Hypothalamus (tissue), 51 donors: ENCODE results near the gene GATC.

ENCODE experiments used
- DNase-seq, 51 donors: peaks; one replicate each; lab custom pipeline; 2025; lab: John Stamatoyannopoulos, UW

Gene GATC

GRCh38 chr12:120495731-120496412 is 49.6 kb downstream of the GATC start, which contains the start of gene DYNLL1:
TSS of gene DYNLL1 (plus strand) at chr12:120496113. CDS start at chr12:120496422, 309 bp downstream.
- peak; percentile 52 to 98 (median 93) for DNase-seq

GRCh38 chr12:120496413-120497340 is 50.4 kb downstream of the GATC start:
- DNase-seq, result peak in 48 of 51 donors; percentile 16 to 86 (median 64)

DNA sequence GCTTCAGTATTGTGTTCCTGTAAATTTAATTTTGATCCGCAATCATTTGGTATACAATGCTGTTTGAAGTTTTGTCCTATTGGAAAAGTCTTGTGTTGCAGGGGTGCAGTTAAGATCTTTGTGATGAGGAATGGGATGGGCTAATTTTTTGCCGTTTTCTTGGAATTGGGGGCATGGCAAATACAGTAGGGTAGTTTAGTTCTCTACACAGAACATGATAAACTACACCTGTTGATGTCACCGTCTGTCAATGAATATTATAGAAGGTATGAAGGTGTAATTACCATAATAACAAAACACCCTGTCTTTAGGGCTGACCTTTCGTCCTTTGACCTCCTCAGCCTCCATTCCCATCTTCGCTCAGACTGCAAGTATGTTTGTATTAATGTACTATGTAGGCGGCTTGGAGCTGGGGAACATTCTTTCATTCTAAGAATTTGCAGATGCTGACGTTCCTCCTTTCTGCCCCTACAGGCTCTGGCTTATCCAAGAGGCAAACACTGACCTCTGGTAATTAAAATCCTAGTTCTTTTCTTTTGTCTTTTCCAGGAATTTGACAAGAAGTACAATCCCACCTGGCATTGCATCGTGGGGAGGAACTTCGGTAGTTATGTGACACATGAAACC is 51.4 kb downstream of the GATC start:
- no peak for DNase-seq

DNA sequence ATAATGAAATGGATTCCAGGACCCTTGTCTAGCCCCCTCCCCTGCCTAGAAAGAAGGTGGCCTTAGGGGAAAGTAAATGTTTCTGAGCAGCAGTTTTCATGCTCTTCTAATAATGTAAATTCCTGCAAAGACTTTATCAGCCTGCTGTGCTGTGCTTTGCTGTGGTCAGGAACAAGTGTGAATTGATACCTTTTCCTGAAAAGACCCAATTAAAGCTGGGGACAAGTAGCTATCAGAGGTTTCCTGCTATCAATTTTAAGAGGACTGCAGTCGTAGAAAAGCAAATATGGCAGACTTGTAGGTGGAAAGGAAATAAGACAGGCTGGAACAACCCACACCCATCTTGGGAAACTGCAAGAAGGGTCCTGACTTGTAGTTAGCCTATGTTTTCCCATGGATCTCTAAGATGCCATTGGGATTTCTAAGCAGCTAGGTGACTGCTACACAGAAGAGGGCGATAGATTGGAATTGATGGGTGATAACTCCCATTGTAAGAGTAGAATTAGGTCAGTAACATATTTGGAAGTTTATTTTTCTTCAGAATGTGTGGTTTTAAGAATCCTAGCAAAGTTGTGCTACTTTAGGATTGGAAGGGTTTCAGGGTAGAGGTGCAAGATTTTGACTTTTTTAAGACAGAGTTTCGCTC is 52.7 kb downstream of the GATC start:
- no peak for DNase-seq

DNA sequence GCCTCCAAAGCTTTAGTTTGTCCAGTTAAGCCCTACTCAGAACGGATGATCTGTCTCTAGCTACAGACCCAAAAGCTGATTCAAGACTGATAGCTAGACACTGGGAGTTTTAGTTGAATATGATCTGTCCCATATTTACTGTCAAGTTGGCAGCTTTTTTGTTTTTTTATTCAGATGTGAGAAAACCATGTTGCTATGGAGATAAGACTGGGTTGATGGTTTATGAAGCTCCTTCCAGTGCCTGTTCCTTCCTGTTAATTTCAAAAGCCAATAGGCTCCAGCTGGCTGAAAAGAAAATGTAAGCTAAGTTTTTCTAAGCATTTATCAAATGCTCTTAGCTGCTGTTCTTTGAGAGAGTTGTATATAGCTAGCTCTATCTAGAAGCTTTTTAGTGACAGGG is 54.3 kb downstream of the GATC start:
- no peak for DNase-seq

DNA sequence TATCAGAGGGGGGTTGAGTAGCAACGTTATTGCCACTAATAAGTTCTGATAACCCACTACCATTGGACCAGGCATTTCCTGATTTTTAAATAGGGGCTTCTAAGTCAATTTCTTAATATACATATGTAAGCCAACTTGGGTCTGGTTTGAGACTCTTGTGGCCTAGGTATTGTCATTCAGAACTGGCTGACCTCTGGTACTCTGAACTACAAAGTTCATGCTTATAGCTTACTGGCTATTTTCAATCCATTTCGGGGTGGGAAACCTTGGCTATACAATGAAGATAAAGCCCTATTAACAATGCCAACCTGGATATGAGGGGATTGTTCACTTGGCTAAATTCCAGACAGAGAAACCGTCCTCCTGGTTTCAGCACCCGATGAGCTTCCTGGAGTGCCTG is 58.3 kb downstream of the GATC start:
- no peak for DNase-seq

- DNase-seq, result no peak
These were observed 62.3 kb downstream of the GATC start for GRCh38 chr12:120508537-120508936.
